ENCODE data around the gene PCDHA6.
"Not testable (repeated sequence)": the region's sequence is repeated elsewhere in the genome, so short reads cannot be mapped to it uniquely, and the experiment has no call there.

The PCDHA6 gene

GRCh38 chr5:140857177-140857986, 29.6 kb downstream of the PCDHA6 start:
- no peak for DNase-seq (ENCODE audit: low read depth)

- no peak for DNase-seq (ENCODE audit: low read depth)
Measured at GRCh38 chr5:140857987-140858240, 30.2 kb downstream of the PCDHA6 start.

GRCh38 chr5:140862441-140863295, 34.9 kb downstream of the PCDHA6 start:
- DNase-seq (ENCODE audit: low read depth) = no peak

GRCh38 chr5:140868721-140869554, 41.2 kb downstream of the PCDHA6 start, which contains the start of gene PCDHA11:
Gene PCDHA11, plus strand, starts transcription at chr5:140868957. Its CDS starts 147 bp downstream, at chr5:140869104.
- no peak for DNase-seq (ENCODE audit: low read depth)

GRCh38 chr5:140869555-140869886, 41.8 kb downstream of the PCDHA6 start:
- DNase-seq (ENCODE audit: low read depth) = no peak

GRCh38 chr5:140870221-140871201, 42.8 kb downstream of the PCDHA6 start:
- DNase-seq (ENCODE audit: low read depth) = no peak

GRCh38 chr5:140875085-140876065, 47.6 kb downstream of the PCDHA6 start, which contains the start of gene PCDHA12:
Gene PCDHA12, plus strand, starts transcription at chr5:140875308. Its CDS starts 165 bp downstream, at chr5:140875473.
- no peak for DNase-seq (ENCODE audit: low read depth)

- not testable (repeated sequence) for DNase-seq (ENCODE audit: low read depth)
Measured at GRCh38 chr5:140876541-140877261, 48.9 kb downstream of the PCDHA6 start.

GRCh38 chr5:140877262-140877581, 49.5 kb downstream of the PCDHA6 start:
- no peak for DNase-seq (ENCODE audit: low read depth)
